GM19395 (cell line): ENCODE measurements around the gene WDR91.
A peak's percentile ranks its signal among the peaks of the same experiment; 100 is the strongest.

Experiments used
- ATAC-seq: cut with Tn5 transposase; IDR thresholded peaks from one replicate; pipeline ENCODE4 v1.9.1; 2021; ENCODE audit warnings: mild to moderate bottlenecking, moderate library complexity; ENCODE audit not compliant: unreplicated experiment

WDR91 gene

GRCh38 chr7:135199439-135199838 is 11.9 kb downstream of the WDR91 start:
- ATAC-seq = no peak

GRCh38 chr7:135197906-135198655 is 13.2 kb downstream of the WDR91 start:
- ATAC-seq = no peak

- ATAC-seq = no peak
Observed at GRCh38 chr7:135197343-135197742, 14.0 kb downstream of the WDR91 start.

GRCh38 chr7:135195968-135196629 is 15.2 kb downstream of the WDR91 start:
- ATAC-seq = no peak

- no peak for ATAC-seq
Observed at GRCh38 chr7:135195156-135195555, 16.2 kb downstream of the WDR91 start.

GRCh38 chr7:135194494-135195095 is 16.7 kb downstream of the WDR91 start:
- ATAC-seq = no peak

- ATAC-seq = no peak
Observed at GRCh38 chr7:135193615-135194081, 17.7 kb downstream of the WDR91 start.

- no peak for ATAC-seq
Observed at GRCh38 chr7:135192914-135193536, 18.3 kb downstream of the WDR91 start.

GRCh38 chr7:135190703-135191102 is 20.6 kb downstream of the WDR91 start:
- no peak for ATAC-seq

- no peak for ATAC-seq
Observed at GRCh38 chr7:135189961-135190360, 21.4 kb downstream of the WDR91 start.

GRCh38 chr7:135189221-135189662 is 22.1 kb downstream of the WDR91 start:
- no peak for ATAC-seq

GRCh38 chr7:135188298-135188984 is 22.9 kb downstream of the WDR91 start:
- ATAC-seq = no peak

GRCh38 chr7:135186841-135187253 is 24.5 kb downstream of the WDR91 start:
- ATAC-seq = peak; percentile 71

GRCh38 chr7:135186261-135186540 is 25.1 kb downstream of the WDR91 start:
- peak; percentile 4 for ATAC-seq

- no peak for ATAC-seq
Observed at GRCh38 chr7:135185471-135186260, 25.7 kb downstream of the WDR91 start.

- ATAC-seq = no peak
Observed at GRCh38 chr7:135184254-135184841, 27.0 kb downstream of the WDR91 start.

GRCh38 chr7:135183478-135183877 is 27.8 kb downstream of the WDR91 start:
- ATAC-seq = no peak

GRCh38 chr7:135181929-135182678 is 29.2 kb downstream of the WDR91 start:
- ATAC-seq = no peak

GRCh38 chr7:135181261-135181928 is 29.9 kb downstream of the WDR91 start:
- ATAC-seq = no peak
